K562 (cell line): ENCODE data around the gene MET. TPM values are rescaled to one million over a fixed set of nuclear protein-coding genes. Genes with fewer than 3 reads are reported as not detected.

Source experiments
- ATAC-seq: fragments of 200-7000 bp; cut with Tn5 transposase; 3 replicates; pipeline ENCODE4 v1.9.1; 2020; ENCODE audit warnings: moderate library complexity
- BruUV-seq: library from RNA; stranded (reverse); fragments of 400-500 nt; replicated peaks from 2 replicates; lab custom pipeline; 2021; lab: Mats Ljungman, UMichigan
- CTCF ChIA-PET: fragments of 300-600 bp; formaldehyde crosslinking; extraction: SDS; loops from one replicate; lab custom pipeline; 2021; ENCODE audit warnings: low intra/inter-chr PET ratio; lab: Yijun Ruan, JAX
- POLR2A ChIA-PET: fragments of 300-600, 350-650 bp; sonication (Branson Sonifier 250); formaldehyde crosslinking; extraction: SDS; loops from one replicate; lab custom pipeline; 2021; ENCODE audit warnings: antibody characterized with exemption, inconsistent platforms; lab: Yijun Ruan, JAX
- DNase-seq, 4 experiments: peaks; one replicate each; pipeline versions ENCODE4 v3.0.0 to v3.0.0-alpha.2; 2011 to 2018; ENCODE audit warnings: low spot score in 3 of 4, mixed read lengths in 3 of 4; ENCODE audit errors: extremely low read depth in 1 of 4
- FAIRE-seq: peaks from 2 replicates; lab custom pipeline; 2011; peaks lifted over from hg19 to GRCh38; lab: Jason Lieb, UNC
- H2AFZ ChIP-seq: 2 replicates; pipeline ENCODE4 v1.6.0; 2011; ENCODE audit warnings: low read depth, low read length, control low read depth, inconsistent platforms
- H3K27ac ChIP-seq: fragments of 200-600 bp; 3 replicates; pipeline ENCODE4 v1.8.0; 2011; ENCODE audit warnings: low read depth, mild to moderate bottlenecking, control low read depth, inconsistent platforms, low read length, moderate library complexity, mixed read lengths; ENCODE audit errors: extremely low read depth
- H3K27me3 ChIP-seq, 2 experiments: fragments of 300-600 bp in 1 of 2; 2 replicates in 1 of 2; 3 replicates in 1 of 2; pipeline versions ENCODE4 v1.6.0 to v1.8.0; 2011; ENCODE audit warnings: inconsistent platforms in 2 of 2, low read length in 2 of 2, mild to moderate bottlenecking in 1 of 2, mixed read lengths in 1 of 2, moderate library complexity in 1 of 2; ENCODE audit not compliant: control insufficient read depth in 2 of 2, insufficient read depth in 2 of 2
- H3K36me3 ChIP-seq: fragments of 300-600 bp; 3 replicates; pipeline ENCODE4 v1.8.0; 2011; ENCODE audit warnings: mild to moderate bottlenecking, low read length, inconsistent platforms; ENCODE audit not compliant: control insufficient read depth, insufficient read depth
- H3K4me1 ChIP-seq, 2 experiments: fragments of 200-600 bp in 1 of 2; replicated peaks in 1 of 2; 2 replicates in 1 of 2; 3 replicates in 1 of 2; pipeline versions ENCODE4 v1.5.1 to v1.8.0; 2011; ENCODE audit warnings: inconsistent platforms in 2 of 2, low read length in 2 of 2, mild to moderate bottlenecking in 1 of 2, mixed read lengths in 1 of 2, moderate library complexity in 1 of 2; ENCODE audit not compliant: control insufficient read depth in 2 of 2, insufficient read depth in 2 of 2
- H3K4me2 ChIP-seq: 2 replicates; pipeline ENCODE4 v1.6.1; 2011; ENCODE audit warnings: low read length, control low read depth, inconsistent platforms, mixed read lengths; ENCODE audit not compliant: insufficient read depth
- H3K4me3 ChIP-seq: fragments of 200-600 bp; sonication (generic), shearing (Covaris generic); 2 replicates; pipeline ENCODE4 v1.5.1; 2016; ENCODE audit warnings: control low read depth, inconsistent platforms
- H3K79me2 ChIP-seq: fragments of 200-600 bp; 3 replicates; pipeline ENCODE4 v1.8.0; 2011; ENCODE audit warnings: low read length, inconsistent platforms; ENCODE audit not compliant: control insufficient read depth, insufficient read depth
- H3K9ac ChIP-seq, 2 experiments: 2 replicates each; pipeline versions ENCODE4 v1.6.0 to v1.6.1; 2011; ENCODE audit warnings: low read depth in 2 of 2, low read length in 2 of 2, control low read depth in 1 of 2, inconsistent platforms in 1 of 2, mild to moderate bottlenecking in 1 of 2, mixed read lengths in 1 of 2; ENCODE audit not compliant: insufficient read depth in 1 of 2
- H3K9me1 ChIP-seq: one replicate; pipeline ENCODE4 v1.6.0; 2011; ENCODE audit warnings: inconsistent platforms, mild to moderate bottlenecking, low read length, moderate library complexity; ENCODE audit not compliant: control insufficient read depth, insufficient read depth
- H3K9me3 ChIP-seq: replicated peaks from 2 replicates; pipeline ENCODE4 v1.5.1; 2011; ENCODE audit warnings: low read depth, low read length, inconsistent platforms; ENCODE audit not compliant: control insufficient read depth, insufficient read depth
- H4K20me1 ChIP-seq: replicated peaks from 2 replicates; pipeline ENCODE4 v1.6.1; 2011; ENCODE audit warnings: low read length, inconsistent platforms, mixed read lengths; ENCODE audit not compliant: control insufficient read depth, insufficient read depth
- CBX1 ChIP-seq: sonication (generic); IDR thresholded peaks from 2 replicates; pipeline ENCODE4 v1.6.1; 2016; ENCODE audit warnings: antibody characterized with exemption, low read depth, mild to moderate bottlenecking
- FOXM1 ChIP-seq, 2 experiments: fragments of 450-650 bp in 1 of 2; sonication (generic) in 1 of 2; formaldehyde crosslinking in 1 of 2; IDR thresholded peaks; 2 replicates each; pipeline versions ENCODE4 v1.6.1 to v1.9.0; 2017 to 2022; ENCODE audit warnings: low read depth in 2 of 2, mild to moderate bottlenecking in 2 of 2, missing genetic modification reagents in 1 of 2, moderate library complexity in 1 of 2
- GTF2E2 ChIP-seq: fragments of 200-800 bp; sonication (Bioruptor generic); IDR thresholded peaks from 2 replicates; pipeline ENCODE4 v1.6.1; 2016; ENCODE audit warnings: missing genetic modification characterization, missing compliant biosample characterization
- WHSC1 ChIP-seq: IDR thresholded peaks from one replicate; pipeline ENCODE4 v1.6.1; 2012; ENCODE audit warnings: low read length, control low read depth, inconsistent platforms
- ZNF124 ChIP-seq: sonication (generic); formaldehyde crosslinking; IDR thresholded peaks from 2 replicates; pipeline ENCODE4 v1.8.1; 2022; ENCODE audit warnings: missing genetic modification reagents
- ZNF551 ChIP-seq: fragments of 250-450 bp; sonication (Bioruptor Pico); IDR thresholded peaks from 2 replicates; pipeline ENCODE4 v1.5.0; 2021; ENCODE audit warnings: mild to moderate bottlenecking, moderate library complexity
- WGBS: fragments of 100-300 bp; shearing (Covaris generic); methylation state at CpG from one replicate; pipeline ENCODE4 v1.1.6; 2016; ENCODE audit warnings: low coverage, mixed read lengths; ENCODE audit not compliant: insufficient coverage; ENCODE audit errors: missing lambda C conversion rate; 5-methylcytosine and 5-hydroxymethylcytosine counted together
- in situ Hi-C: fragments of 300-500 bp; cut with MboI; formaldehyde crosslinking; loops from 4 replicates; pipeline ENCODE4 v1.15.0; 2018; ENCODE audit warnings: inconsistent platforms, mixed read lengths
- intact Hi-C: fragments of 100-400 bp; cut with micrococcal nuclease; formaldehyde crosslinking; loops from 2 replicates; pipeline ENCODE4 v1.14.2; 2022
- polyA plus RNA-seq, 8 experiments: library from polyadenylated mRNA; depleted of rRNA in 4 of 8; stranded (reverse) in 5 of 8; unstranded in 3 of 8; fragments of >200 nt; fragmentation: Nextera tagmentation in 2 of 8; fragmentation: Illumina TruSeq in 1 of 8; extraction: Ambion mirVana in 2 of 8; extraction: Trizol in 1 of 8; gene quantifications; 2 replicates each; pipeline versions ENCODE4 v1.2.1 to v1.2.3, GENCODE V29; 2011 to 2014; ENCODE audit warnings: inconsistent platforms in 1 of 8, missing spikeins in 1 of 8
- total RNA-seq, 7 experiments: library from RNA; depleted of rRNA in 6 of 7; stranded (reverse); fragments of >200 nt in 6 of 7; fragmentation: Illumina TruSeq in 2 of 7; extraction: Trizol in 2 of 7; gene quantifications; 2 replicates each; pipeline versions ENCODE4 v1.2.1 to v1.2.3, GENCODE V29; 2011 to 2021; ENCODE audit warnings: low replicate concordance in 1 of 7
- TF ChIP-seq, protein P1 (sequence below): fragments of 250-450 bp; sonication (Bioruptor Pico); IDR thresholded peaks from 2 replicates; pipeline ENCODE4 v1.5.0; 2021
- TF ChIP-seq, protein P2 (sequence below): fragments of 250-450 bp; sonication (Bioruptor Pico); IDR thresholded peaks from 2 replicates; pipeline ENCODE4 v1.8.0; 2022; ENCODE audit warnings: inconsistent platforms
- TF ChIP-seq, protein P3 (sequence below): sonication (generic); formaldehyde crosslinking; IDR thresholded peaks from 2 replicates; pipeline ENCODE4 v1.4.0; 2020; ENCODE audit warnings: mild to moderate bottlenecking, missing genetic modification reagents

MET gene
- total and polyA plus RNA-seq, 9 of the 15 experiments (the other 6 are each of a cell fraction or from before 2014, with no cell fraction given) = 0.84 to 2.4 (median 1.1) TPM

DNA sequence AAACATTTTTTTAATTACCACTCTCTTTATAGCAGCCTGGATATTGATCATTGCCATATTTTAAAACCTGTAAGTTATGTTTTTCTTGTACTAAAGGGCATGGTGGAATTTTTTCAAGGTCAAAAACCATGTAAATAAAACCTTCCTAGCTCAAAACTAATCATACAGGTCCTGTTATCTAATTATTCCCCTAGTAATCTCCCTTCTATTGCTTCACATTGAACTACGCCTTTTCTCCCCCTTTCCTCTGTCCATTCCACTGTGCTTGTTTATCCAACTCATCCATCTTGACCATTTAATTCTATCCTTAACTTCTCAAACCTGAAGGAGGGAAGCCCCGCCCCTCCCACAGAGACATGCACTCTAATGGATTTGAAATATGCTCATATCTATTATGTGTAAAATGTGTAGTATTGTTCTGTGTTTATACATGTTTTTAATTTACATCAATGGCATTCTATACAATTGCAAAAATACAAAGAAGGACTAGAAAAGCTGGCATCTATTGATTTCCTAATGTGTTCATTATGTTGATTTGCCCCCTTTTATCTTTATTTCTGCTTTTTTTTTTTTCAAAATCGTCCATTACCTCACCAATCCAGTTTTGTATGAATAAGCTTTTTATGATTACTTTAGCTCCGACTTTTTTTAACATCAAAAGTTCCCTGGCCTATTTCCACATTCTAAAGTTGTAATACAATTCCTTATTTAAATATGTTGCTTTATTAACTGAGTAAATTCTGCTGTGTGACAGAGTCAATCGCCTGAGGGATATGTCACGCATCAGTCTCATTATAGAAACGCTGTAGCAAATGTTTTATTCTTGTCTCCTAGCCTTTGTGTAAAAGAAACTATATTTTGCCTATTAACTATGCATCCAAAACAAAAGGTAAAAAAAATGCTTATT is 61.0 kb downstream of the MET start:
- WGBS = under 1% methylated on average over 7 of the region's 7 CpGs
- H3K27me3 ChIP-seq = peaks cover 0 to 6% of the 10 kb centered on the region in 2 experiments; a peak in 2 of 5 replicates
- H2AFZ ChIP-seq = no peak overlapping the region
- no peak for FAIRE-seq
- H3K4me2 ChIP-seq = no peak overlapping the region
- CTCF ChIA-PET = no interaction called here
- in situ Hi-C loops = no loop called here
- POLR2A ChIA-PET = interaction anchor here (1.0 kb wide), 2 partner anchors 8 to 81 kb away, joined by 3 to 5 read pairs; no protein-coding TSS in a partner anchor
- TF ChIP-seq GTF2E2 (tag) (no peak), ZNF551 (CRISPR knock-in tag) (no peak), WHSC1 (no peak), FOXM1 (IDR thresholded peaks at IDR 0.05; ENCODE audit: low read depth) (no peak), FOXM1 (CRISPR knock-in tag; IDR thresholded peaks at IDR 0.05; ENCODE audit: low read depth) (no peak), CBX1 (no peak), ZNF124 (no peak)
- TF ChIP-seq, protein P1, sequence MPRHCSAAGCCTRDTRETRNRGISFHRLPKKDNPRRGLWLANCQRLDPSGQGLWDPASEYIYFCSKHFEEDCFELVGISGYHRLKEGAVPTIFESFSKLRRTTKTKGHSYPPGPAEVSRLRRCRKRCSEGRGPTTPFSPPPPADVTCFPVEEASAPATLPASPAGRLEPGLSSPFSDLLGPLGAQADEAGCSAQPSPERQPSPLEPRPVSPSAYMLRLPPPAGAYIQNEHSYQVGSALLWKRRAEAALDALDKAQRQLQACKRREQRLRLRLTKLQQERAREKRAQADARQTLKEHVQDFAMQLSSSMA (CRISPR knock-in tag) = no peak
- TF ChIP-seq, protein P2, sequence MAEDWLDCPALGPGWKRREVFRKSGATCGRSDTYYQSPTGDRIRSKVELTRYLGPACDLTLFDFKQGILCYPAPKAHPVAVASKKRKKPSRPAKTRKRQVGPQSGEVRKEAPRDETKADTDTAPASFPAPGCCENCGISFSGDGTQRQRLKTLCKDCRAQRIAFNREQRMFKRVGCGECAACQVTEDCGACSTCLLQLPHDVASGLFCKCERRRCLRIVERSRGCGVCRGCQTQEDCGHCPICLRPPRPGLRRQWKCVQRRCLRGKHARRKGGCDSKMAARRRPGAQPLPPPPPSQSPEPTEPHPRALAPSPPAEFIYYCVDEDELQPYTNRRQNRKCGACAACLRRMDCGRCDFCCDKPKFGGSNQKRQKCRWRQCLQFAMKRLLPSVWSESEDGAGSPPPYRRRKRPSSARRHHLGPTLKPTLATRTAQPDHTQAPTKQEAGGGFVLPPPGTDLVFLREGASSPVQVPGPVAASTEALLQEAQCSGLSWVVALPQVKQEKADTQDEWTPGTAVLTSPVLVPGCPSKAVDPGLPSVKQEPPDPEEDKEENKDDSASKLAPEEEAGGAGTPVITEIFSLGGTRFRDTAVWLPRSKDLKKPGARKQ (CRISPR knock-in tag) = no peak
- TF ChIP-seq, protein P3, sequence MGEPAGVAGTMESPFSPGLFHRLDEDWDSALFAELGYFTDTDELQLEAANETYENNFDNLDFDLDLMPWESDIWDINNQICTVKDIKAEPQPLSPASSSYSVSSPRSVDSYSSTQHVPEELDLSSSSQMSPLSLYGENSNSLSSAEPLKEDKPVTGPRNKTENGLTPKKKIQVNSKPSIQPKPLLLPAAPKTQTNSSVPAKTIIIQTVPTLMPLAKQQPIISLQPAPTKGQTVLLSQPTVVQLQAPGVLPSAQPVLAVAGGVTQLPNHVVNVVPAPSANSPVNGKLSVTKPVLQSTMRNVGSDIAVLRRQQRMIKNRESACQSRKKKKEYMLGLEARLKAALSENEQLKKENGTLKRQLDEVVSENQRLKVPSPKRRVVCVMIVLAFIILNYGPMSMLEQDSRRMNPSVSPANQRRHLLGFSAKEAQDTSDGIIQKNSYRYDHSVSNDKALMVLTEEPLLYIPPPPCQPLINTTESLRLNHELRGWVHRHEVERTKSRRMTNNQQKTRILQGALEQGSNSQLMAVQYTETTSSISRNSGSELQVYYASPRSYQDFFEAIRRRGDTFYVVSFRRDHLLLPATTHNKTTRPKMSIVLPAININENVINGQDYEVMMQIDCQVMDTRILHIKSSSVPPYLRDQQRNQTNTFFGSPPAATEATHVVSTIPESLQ = no peak
- intact Hi-C loops = no loop called here
- no peaks in the 10 kb centered on the region for H4K20me1 ChIP-seq
- no peak overlapping the region for H3K9ac ChIP-seq
- H3K36me3 ChIP-seq = no peaks in the 10 kb centered on the region
- DNase-seq = no peak
- no TSS peak for BruUV-seq
- no peak for ATAC-seq
- no peak overlapping the region for H3K27ac ChIP-seq
- no peaks in the 10 kb centered on the region for H3K79me2 ChIP-seq
- H3K4me3 ChIP-seq = no peak overlapping the region
- no peaks in the 10 kb centered on the region for H3K9me3 ChIP-seq
- no peaks in the 10 kb centered on the region for H3K4me1 ChIP-seq
- H3K9me1 ChIP-seq = no peaks in the 10 kb centered on the region
